G401.6 (cell line): ENCODE data around the gene B3GALNT2.
A peak's percentile ranks its signal among the peaks of the same experiment; 100 is the strongest.

ENCODE experiments used
- FAIRE-seq: peaks from 2 replicates; lab custom pipeline; 2012; peaks lifted over from hg19 to GRCh38; lab: Jason Lieb, UNC

The B3GALNT2 gene

DNA sequence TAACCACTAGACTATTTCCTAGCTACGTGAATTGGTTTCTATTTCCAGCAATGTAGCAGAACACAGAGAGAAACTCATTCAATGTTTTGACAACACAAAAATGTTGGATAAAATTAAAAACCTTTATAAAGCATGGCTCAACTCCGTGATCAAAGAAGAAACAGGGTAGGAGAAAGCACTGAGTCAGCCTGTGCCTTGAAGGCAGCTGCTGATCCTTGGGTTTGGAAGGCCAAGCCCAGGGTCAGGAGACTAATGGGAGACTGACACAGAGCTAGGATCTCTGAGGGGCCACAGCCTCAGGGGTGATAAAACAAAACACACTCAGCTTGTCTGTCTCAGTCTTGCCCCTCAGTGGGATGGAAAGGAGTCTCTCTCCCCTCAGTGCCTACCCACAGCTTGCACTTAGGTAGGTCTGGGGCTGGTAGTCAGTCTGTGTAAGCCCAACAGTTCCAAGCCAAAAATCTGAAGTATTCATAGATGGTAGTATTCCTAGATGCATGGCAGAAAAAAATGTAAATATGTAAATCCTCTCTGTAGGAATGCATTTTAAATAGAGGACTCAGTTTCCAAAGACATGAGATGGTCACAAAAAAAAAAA, 53.3 kb downstream of the B3GALNT2 start:
- no peak for FAIRE-seq

DNA sequence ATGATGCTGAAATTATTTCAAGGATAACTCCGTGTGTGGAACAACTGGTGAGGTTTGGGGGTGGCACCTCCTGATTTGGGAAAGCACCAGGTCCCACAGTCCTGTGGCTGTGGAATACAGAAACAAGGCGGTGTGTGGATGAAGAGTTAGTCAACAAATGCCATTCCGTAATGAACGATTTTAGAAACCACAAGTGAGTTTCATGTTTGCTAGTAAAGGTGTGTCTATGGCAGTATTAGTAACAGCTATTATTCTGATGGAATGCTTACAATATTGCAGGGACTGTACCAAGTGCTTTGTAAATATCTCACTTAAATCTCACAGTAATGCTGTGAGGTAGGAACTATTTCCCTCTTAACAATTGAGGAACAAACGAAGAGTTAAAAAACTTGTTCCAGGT, 53.8 kb downstream of the B3GALNT2 start:
- no peak for FAIRE-seq

DNA sequence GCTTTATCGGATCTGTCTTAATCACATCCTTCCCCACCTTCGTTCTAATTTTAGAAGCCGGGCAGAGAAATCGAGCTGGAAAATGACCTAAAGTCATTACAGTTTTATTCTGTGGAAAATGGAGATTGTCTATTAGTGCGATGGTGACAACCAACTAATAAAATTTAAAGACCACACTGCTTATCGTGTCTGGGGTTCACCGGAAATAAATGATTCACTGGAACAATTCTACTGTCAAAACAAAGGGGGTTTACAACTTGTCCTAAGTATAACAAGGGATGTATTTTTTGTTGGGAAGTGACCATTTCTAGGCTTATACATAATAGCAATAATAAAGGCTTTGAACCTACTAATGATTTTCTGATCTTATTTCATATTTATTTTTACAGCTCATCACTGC, 55.6 kb downstream of the B3GALNT2 start:
- FAIRE-seq: no peak

DNA sequence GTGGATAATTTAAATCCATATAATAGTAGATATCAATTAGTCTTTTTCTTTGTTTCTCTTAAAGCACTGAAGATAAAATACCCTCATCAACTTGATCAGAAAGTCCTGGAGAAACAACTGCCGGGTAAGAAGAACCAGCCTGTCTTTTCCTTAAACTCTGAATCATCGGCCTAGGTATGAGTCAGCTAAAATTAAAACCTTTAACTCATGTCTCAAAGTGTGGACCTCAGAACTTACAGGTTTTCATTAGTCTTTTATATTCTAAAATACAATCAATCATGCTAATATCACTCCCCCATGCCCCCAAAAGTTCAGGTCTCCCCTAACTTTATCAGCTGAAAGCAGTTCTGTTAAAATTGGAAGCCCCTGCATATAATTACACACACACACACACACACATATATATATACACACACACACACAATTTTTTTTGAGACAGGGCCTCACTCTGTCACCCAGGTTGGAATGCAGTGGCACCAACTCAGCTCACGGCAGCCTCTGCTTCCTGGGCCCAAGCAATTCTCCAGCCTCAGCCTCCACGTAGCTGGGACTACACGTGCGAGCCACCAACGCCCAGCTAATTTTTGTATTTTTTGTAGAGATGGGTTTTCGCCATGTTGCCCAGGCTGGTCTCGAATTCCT, 61.3 kb downstream of the B3GALNT2 start:
- FAIRE-seq: no peak

DNA sequence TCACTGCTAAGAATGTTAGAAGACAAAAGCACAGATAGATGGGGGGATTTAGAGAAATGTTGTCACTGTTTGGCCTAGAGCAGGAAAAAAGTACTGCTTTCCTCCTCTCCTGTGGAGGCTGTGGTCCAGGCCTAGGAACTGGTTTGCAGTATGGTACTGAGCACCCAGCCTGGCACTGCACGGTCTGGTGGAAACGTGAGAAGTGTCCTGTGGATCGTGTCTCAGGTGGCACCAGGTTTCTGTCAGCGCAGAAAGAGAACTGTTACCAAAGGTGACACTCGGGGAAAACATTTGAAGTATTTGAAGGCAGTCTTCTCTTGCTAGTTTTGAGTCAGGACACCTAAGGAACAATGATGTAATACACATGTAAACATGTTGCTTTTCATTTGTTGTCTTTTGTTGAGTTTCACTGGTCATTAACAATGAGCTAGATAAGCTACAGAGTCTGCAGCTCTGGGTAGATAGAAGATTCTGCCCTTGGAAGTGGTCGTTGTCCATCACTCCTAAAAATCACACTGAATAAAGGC, 63.0 kb downstream of the B3GALNT2 start:
- FAIRE-seq: no peak

DNA sequence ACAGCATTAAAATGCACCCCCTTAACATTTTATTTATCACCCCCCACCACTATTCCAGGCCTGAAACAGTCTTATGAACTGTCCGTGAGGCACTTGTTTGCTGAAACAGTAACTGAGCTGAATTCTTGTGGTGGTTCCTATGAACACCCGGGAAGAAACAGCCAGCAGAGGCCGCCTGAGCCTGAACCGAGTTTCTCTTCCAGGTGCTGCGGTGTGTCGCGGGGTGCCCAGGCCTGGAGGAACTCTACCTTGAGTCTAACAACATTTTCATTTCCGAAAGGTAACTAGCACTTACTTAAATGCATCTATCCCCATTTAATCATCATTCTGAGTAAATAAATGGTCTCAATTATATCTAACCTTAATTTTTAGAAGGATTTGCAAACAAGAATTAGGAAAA, 70.3 kb downstream of the B3GALNT2 start:
- no peak for FAIRE-seq

DNA sequence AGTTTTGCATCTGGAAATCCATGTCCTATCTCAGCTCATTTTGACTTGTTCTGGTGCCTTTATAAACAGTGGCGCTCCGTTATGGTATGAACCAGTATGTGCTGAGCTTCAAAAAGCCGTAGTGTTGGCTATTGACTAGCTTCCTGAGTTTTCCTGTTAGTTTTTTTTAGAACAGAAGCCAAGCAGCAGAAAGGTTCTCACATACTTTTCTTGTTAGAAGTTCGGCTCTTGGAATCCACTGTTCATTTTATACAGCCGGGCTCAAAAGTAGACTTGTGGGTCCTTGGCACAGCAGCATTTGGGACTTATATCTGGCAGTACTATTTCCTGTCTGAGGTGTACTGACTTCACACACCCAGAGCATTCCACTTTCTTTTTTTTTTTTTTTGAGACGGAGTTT, 73.3 kb downstream of the B3GALNT2 start:
- FAIRE-seq: no peak

DNA sequence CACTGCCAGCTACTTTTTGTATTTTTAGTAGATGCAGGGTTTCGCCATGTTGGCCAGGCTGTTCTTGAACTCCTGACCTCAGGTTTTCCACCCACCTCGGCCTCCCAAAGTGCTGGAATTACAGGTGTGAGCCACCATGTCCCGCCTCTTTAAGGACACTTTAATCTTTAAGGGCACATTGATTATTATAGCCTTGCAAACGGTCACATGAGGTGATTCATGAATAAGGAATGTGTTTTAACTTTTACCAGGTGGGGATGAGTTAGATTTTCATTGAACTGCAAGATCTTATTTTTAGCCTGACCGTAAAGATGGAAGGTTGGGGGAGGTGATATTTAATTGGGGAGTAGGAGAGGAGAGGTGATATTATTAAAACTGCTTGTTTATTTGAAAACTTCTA, 75.1 kb downstream of the B3GALNT2 start:
- FAIRE-seq: no peak

DNA sequence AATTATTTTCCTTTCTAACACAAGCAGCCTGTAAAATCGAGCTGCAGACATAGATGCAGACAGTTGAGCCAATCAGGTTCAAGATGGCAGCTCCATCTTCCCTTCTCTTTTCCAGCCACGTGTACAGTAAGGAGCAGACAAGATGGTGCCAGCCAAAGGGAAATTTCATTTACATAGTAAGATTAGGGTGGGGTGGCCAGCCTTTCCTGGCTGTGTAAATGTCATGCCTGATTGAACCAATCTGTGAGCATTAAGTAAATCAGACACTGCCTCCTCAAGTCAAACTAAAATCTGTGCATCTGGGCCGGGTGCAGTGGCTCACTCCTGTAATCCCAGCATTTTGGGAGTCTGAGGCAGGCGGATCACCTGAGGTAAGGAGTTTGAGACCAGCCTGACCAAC, 76.8 kb downstream of the B3GALNT2 start:
- FAIRE-seq: no peak

DNA sequence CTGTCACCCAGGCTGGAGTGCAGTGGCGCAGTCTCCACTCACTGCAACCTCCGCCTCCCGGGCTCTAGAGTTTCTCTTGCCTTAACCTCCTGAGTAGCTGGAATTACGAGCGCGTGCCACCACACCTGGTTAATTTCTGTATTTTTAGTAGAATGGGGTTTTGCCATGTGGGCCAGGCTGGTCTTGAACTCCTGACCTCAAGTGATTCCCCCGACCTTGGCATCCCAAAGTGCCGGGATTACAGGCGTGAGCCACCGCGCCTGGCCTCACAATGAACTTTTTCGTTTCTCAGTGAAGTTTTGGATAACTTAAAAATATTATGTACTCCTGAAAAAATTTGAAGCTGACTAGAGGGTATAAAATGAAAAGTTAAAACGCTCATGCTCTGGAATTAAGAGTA, 77.6 kb downstream of the B3GALNT2 start:
- FAIRE-seq: no peak

DNA sequence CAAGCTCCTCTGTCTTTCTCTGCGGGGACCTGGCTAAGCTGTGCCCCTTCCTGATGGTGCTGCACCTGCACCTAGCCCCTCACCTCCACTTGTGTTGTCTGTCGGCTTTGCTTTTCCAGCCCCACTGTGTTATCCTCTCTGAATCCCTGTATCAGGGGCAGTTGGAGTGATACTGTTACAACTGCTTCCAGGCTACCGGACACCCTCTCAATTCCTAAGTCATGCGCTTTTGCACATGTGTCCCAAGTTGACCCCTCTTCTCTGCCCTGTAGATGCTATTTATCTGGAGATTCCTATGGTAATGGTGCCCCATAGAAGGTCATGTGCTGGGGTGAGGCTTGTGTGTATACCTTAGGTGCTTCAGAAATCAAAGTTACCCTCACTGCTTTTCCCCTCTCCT, 78.1 kb downstream of the B3GALNT2 start:
- no peak for FAIRE-seq

DNA sequence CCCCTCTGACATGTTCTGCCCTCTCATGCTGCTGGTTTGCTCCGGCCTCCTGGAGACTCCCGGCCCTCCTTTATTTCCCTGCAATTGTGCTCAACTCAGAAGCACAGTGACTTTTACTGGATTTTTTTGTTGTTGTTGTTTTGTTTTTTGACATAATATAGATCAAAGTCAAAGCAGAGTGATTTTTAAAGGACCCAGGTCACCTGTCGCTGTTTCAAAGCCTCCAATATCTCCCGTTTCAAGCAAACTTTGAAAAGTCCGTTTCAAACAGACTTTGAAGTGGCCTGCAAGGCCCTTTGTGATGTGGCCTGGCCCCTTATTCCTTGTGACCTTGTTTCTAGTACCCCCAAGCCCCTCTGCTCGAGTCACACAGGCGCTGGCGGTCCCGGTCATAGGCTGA, 78.9 kb downstream of the B3GALNT2 start:
- FAIRE-seq: no peak

DNA sequence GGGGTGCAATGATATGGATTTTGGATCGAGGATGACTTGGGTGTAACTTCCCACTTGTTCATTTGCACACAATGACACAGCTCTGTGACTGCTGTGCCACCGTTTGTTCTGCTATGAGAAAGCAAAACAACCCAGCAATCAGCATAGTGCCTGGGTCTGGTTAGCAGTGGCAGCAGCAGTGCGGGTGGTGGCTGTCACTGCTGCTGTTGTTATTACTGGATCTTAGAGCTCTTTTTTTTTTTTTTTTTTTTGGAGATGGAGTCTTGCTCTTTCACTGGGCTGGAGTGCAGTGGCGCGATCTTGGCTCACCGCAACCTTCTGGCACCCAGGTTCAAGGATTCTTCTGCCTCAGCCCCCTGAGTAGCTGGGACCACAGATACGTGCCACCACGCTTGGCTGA, 80.2 kb downstream of the B3GALNT2 start:
- no peak for FAIRE-seq

DNA sequence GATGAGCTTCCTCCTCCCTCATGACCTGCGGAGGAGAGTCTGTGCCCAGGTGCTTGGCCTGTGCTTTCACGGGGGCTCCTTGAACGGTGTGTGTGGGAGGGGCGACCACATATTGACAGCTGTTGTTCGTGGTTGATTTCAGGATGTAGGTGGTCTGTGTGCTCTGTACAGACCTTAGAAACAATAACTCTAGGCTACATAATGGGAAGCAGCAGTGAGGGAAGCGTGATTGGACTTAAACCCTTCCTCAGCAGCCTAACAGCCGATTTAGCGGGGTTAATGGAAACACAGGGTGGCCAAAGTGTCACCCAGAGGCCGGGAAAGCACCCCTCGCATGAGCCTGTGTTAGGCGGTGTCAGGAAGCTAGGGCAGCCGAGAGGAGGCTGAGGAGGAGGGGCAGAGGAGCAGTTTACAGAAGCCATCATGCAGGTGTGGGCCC, 81.0 kb downstream of the B3GALNT2 start:
- FAIRE-seq: no peak

DNA sequence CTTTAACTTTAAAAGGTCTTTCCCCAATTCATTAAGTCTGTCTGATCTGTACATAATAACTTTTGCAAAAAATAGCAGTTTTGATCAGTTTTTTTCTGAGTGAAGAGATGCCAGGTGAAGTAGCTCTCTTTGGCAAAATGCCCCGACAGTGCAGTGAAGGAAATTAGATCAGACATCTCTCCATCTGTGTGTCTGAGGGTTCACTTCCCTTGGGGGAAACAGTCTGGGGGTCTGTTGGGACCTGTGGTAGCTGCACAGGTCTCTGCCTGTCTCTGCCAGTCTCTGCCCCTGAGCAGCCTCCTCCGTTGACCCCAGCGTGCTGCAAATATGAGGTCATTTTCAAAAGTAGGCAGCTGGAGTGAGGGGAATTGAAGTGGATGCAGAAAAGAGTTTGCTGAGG, 82.5 kb downstream of the B3GALNT2 start:
- FAIRE-seq: no peak

DNA sequence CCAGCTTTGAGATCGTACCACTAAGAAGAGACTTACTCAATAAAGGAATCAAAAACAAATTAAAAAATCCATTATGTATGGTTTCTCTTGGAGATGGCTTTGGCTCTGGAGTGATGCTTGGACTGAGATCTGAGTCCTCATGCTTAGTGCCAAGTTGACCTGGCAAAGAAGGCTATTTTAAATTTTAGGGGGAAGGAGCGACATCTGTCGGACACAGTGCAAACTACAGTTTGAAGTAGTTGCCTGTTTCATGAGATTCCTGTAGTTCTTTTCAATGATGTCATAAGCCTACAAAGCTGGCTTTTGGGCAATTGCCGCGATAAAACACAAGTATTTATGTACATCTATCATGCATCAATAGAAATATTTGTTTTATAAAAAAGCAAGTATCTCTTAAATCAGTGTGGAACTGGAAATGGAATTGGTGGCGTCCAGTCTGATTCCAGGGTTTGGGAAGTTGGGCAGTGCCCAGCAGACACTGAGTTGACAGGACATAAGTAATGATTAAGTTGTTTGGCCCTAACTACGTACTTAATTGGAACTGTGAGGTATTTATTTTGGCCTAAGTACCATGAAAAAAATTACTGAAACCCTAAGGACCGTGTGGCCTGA, 87.1 kb downstream of the B3GALNT2 start:
- FAIRE-seq: peak; percentile 94

DNA sequence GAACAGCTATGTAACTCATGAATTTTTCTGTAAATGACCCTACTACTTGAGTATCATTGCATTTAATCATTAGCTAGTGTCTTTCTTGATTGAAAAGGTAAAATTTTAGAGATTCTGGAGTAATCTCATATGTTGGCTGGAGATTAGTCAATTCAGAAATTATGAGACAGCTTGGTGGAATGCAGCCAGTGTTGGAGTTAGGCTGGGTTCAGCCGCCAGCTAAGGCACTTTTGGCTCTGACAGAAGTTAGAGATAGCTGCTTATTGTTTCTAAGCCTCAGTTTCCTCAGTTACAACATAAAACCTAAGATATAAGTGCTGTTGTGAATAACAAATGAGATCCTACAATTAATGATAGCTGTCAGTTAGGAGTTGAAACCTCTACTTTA, 87.6 kb downstream of the B3GALNT2 start:
- FAIRE-seq: no peak

DNA sequence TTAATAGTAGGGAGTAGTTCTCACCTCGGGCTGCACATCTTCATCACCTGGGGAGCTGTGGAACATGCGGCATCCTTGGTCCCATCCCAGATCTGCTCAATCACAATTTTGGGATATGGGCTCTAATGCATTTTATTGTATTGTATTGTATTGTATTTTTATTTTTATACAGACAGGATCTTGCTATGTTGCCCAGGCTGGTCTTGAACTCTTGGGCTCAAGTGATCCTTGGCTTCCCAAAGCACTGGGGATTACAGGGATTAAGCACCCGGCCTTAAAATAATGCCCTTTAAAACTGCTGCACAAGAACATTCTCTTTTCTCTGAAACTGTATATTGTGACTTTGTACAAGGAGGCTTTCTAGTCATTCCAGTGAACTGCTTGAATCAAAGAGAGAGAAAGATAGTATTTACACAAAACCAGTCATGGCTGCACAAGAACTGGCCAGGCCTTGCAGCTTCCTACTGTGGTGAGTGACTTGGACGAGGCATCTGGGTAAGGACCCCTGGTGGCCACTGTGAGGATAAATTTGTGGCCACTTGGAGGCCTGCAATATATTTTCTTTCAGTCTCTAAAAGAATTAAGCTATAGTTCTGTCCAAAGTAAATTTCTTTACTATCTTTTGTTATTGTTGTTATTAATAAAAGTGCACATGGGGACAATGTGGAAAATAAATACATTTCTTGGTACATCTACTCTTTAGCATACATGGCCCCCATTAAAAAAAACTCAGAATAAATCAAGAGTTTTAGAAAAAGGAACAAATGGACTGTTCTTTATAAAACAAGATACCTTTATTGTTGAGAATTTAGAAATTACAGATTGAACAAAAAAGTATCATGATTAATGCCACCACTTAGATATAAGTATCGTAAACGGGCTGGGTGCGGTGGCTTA, 89.0 kb downstream of the B3GALNT2 start:
- FAIRE-seq: peak; percentile 90

DNA sequence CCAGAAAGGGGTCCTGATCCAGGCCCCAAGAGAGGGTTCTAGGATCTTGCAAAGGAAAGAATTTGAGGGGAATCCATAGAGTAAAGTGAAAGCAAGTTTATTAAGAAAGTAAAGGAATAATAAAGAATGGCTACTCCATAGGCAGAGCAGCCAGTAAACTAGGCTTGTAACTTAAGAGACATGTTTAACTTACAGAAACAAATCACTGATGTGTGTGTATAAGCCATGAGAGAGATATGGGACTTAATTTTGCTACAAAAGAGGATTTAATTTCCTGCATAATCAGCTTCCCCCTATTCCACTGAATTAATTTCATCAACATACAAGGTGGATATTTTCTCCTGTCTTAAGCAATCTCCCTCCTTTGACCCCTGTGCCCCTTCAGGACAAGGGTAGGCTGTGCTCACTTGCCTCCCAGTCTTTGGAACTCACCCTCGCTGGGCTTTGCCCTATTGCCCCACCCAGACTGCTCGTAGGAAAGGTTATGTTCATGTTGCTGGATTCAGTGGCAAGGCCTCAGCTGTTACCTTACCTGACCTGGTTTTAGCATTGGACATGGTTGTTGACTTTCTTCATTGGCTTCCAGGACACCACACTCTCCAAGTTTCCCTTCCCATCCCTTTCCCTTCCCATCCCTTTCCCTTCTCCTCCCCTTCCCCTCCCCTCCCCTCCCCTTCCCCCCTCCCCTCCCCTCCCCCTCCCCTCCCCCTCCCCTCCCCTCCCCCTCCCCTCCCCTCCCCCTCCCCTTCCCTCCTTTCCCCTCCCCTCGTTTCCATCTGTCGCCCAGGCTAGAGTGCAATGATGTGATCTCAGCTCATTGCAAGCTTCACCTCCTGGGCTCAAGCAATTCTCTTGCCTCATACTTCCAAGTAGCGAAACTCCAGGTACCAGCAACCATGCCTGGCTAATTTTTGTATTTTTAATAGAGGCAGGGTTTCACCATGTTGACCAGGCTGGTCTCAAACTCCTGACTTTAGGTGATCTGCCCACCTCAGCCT, 92.5 kb downstream of the B3GALNT2 start:
- no peak for FAIRE-seq

DNA sequence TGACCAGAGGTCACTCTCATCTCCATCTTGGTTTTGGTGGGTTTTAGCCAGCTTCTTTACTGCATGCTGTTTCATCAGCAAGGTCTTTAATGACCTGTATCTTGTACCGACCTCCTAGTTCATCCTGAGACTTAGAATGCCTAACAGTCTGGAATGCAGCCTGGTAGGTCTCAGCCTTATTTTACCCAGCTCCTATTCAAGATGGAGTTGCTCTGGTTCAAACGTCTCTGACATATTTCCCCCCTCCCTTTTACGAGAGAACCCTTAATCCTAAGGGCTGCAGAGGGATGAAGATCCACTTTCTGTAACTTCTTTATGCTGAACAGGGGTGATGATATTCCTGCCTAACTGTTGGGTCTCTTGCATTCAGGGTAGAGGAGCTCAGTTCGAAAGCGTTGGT, 93.8 kb downstream of the B3GALNT2 start:
- FAIRE-seq: no peak

DNA sequence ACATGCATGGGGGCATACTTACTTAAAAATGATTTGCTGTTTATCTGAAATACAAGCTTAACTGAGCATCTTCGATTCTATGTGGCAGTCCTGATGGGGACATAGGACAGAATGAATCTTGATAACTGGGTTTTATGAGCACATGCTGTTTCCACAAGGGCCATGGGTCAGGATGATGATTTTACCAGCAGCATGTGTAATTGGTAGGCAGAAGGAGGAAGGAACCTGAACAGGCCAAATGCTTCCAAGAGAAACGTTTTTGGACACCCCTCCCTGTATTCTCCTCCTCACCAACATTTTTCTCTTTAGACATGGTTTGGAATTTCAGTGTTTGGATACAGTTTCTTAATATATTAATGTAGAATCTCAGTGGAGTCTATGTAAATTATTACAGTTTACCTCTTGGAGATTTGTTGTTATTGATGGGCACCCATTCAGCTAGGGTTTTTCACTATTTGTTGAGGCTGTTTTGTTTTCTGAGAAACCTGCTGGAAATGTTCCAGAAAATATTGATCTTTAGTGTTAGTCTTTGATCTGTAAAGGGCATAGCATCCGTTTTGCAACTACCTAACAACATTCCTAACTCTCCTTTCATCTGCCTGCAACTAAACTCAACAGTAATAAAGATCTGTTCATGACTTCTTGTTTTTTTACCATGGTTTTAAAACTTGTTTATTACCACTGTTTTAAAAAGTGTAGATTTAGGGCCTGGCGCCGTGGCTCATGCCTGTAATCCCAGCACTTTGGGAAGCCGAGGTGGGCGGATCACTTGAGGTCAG, 95.0 kb downstream of the B3GALNT2 start:
- no peak for FAIRE-seq
